Measurements from ENCODE around the gene UBE4B.

Gene UBE4B

GRCh38 chr1:10208537-10208936, 175.8 kb downstream of the UBE4B start:
- no peak for TF ChIP-seq CTCF (IDR thresholded peaks at IDR 0.05)

GRCh38 chr1:10209590-10209904, 176.8 kb downstream of the UBE4B start:
- TF ChIP-seq CTCF (IDR thresholded peaks at IDR 0.05) = no peak

- peak; percentile 98 for TF ChIP-seq CTCF (IDR thresholded peaks at IDR 0.05)
Observed at GRCh38 chr1:10209905-10210810, 177.4 kb downstream of the UBE4B start, which contains the start of gene KIF1B. KIF1B (plus strand) TSS chr1:10210570; CDS start chr1:10232329, 21,759 bp downstream.

- TF ChIP-seq CTCF (IDR thresholded peaks at IDR 0.05) = no peak
Observed at GRCh38 chr1:10210841-10211804, 178.4 kb downstream of the UBE4B start.

GRCh38 chr1:10211805-10212410, 179.2 kb downstream of the UBE4B start:
- TF ChIP-seq CTCF (IDR thresholded peaks at IDR 0.05) = no peak

- no peak for TF ChIP-seq CTCF (IDR thresholded peaks at IDR 0.05)
Observed at GRCh38 chr1:10212476-10212875, 179.7 kb downstream of the UBE4B start.

GRCh38 chr1:10213186-10213705, 180.5 kb downstream of the UBE4B start:
- TF ChIP-seq CTCF (IDR thresholded peaks at IDR 0.05) = no peak
